ENCODE data around the gene CLOCK. TPM values are rescaled to one million over a fixed set of nuclear protein-coding genes. Genes with fewer than 3 reads are reported as not detected.

Gene CLOCK
- total RNA-seq, 2 experiments from 2014 or later = 7.1 to 9.3 TPM

DNA sequence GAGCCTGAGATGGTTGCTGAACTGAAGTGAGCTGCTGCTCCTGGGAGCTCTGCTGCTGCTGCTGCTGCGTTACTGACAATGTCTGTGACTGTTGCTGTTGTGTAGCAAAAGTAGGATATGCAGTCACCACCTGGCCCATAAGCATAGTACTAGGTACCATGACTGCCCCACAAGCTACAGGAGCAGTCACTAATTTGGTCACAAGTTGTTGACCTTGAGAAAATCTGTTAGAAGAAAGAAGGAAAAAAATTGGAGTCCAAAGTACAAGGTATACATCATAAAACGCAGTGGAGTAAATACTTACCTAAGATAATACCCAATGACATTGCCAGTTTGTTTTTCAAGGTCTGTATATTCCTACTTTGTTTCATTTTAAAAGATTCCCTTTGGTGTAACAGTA is 108.4 kb downstream of the CLOCK start:
- H3K4me1 Mint-ChIP-seq (ENCODE audit: low read depth) = peaks cover 23% of the 10 kb centered on the region
- H3K36me3 Mint-ChIP-seq (ENCODE audit: low read depth) = peaks cover 54% of the 10 kb centered on the region
- no peak overlapping the region for H3K27ac Mint-ChIP-seq
- CTCF ChIA-PET = interaction anchor here (3.0 kb wide), 1 partner anchor 92 kb away, joined by 15 read pairs; the partner anchor contains the start of gene SRD5A3
- ATAC-seq = no peak
- H3K27me3 Mint-ChIP-seq (ENCODE audit: low read depth) = no peaks in the 10 kb centered on the region
- H3K4me3 Mint-ChIP-seq = no peak overlapping the region
- no peaks in the 10 kb centered on the region for H3K9me3 Mint-ChIP-seq (ENCODE audit: insufficient read depth)
- POLR2A ChIA-PET = interaction anchor here (1.3 kb wide), 1 partner anchor 12 kb away, joined by 3 read pairs; no protein-coding TSS in a partner anchor
- no peak for DNase-seq

DNA sequence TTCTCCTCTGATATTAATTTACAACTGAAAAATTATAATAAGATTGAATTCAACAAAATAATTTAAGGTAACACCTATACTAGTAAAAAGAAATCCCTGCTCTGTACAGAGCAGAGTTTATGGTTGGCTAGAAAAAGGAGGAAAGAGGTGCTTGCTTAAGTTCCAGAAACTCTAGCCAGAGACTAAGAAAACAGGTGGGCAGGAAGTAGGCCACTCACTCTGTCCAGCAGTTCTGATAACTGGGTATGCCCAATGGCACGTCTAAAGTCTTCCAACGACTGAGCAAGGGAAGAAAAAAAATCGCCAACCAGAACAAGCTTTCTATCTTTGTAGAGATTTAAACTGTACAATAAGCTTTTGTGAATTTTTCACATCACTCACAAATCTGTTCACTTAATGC is 108.9 kb downstream of the CLOCK start:
- CTCF ChIA-PET = interaction anchor here (3.0 kb wide), 1 partner anchor 92 kb away, joined by 15 read pairs; the partner anchor contains the start of gene SRD5A3

DNA sequence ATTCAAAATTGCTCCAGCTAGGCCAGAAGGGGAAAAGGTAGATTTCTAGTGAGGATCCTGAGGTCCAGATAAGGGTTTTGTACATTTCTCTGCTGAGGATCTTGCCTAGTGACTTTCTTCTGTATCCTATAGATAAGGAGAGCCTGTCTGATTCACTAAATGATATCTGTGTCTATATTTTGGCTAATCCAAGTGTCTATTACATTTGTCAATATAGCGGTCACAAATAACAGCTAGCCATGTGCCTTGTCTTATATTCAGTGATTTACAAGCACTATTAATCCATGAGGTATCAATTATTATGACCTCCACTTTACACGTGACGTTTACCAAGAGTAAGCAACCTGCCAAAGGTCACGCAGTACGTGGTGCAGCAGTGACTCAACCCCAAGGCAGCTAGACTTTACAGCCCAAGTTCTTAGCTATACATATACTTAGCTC is 109.3 kb downstream of the CLOCK start:
- peaks cover 51% of the 10 kb centered on the region for H3K36me3 Mint-ChIP-seq (ENCODE audit: low read depth)
- ChIA-PET CTCF (interaction anchor here (3.0 kb wide), 1 partner anchor 92 kb away, joined by 15 read pairs; the partner anchor contains the start of gene SRD5A3), POLR2A (interaction anchor here (0.7 kb wide), 1 partner anchor 9 kb away, joined by 3 read pairs; no protein-coding TSS in a partner anchor)
- ATAC-seq (no peak), DNase-seq (no peak)
- H3K27ac Mint-ChIP-seq = no peak overlapping the region
- no peaks in the 10 kb centered on the region for H3K9me3 Mint-ChIP-seq (ENCODE audit: insufficient read depth)
- H3K4me3 Mint-ChIP-seq = no peak overlapping the region
- H3K4me1 Mint-ChIP-seq (ENCODE audit: low read depth) = peaks cover 20% of the 10 kb centered on the region
- H3K27me3 Mint-ChIP-seq (ENCODE audit: low read depth) = no peaks in the 10 kb centered on the region

More for the DNA sequence above, 108.9 kb downstream of the CLOCK start:
- Mint-ChIP-seq H3K4me1 (ENCODE audit: low read depth) (peaks cover 23% of the 10 kb centered on the region), H3K4me3 (no peak overlapping the region), H3K27ac (no peak overlapping the region), H3K9me3 (ENCODE audit: insufficient read depth) (no peaks in the 10 kb centered on the region), H3K27me3 (ENCODE audit: low read depth) (no peaks in the 10 kb centered on the region), H3K36me3 (ENCODE audit: low read depth) (peaks cover 55% of the 10 kb centered on the region)
- POLR2A ChIA-PET = interaction anchor here (0.7 to 1.3 kb wide), 2 partner anchors 8 to 12 kb away, joined by 3 read pairs; no protein-coding TSS in a partner anchor
- DNase-seq (no peak), ATAC-seq (no peak)

DNA sequence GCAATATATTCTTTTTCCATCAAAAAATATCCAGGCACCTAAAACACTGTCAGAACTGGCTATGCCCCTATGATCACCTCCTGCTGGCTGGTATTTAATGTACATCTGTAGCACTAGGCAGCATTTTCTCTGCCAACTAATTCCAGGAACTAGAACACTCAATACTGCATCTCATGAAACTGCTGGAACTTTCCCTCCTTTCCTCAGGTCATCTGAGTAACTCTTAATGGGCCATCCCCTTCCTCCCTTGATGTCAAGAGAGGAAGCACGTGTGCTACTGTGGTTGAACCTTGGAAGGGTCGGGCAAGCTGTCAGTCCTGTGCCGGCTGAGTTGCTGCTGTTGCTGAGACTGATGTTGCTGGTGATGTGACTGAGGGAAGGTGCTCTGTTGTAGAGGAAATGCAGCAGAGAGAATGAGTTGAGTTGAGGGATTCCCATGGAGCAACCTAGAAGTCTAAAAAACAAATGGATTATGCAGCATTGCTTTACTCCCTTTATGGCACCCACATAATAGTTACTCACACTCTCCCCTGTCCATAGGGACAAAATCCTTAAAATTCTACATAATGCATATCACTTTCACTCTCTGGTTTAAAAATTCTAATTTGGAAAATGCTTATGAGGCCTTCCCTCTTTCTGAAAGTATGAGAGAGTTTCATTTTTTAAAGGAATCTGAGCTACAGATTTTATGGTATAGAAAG is 111.4 kb downstream of the CLOCK start:
- Mint-ChIP-seq H3K4me3 (no peak overlapping the region), H3K9me3 (ENCODE audit: insufficient read depth) (no peaks in the 10 kb centered on the region), H3K36me3 (ENCODE audit: low read depth) (peaks cover 51% of the 10 kb centered on the region), H3K27me3 (ENCODE audit: low read depth) (no peaks in the 10 kb centered on the region), H3K4me1 (ENCODE audit: low read depth) (peaks cover 16% of the 10 kb centered on the region), H3K27ac (peak overlapping the region; percentile 66)
- POLR2A ChIA-PET = no interaction called here
- CTCF ChIA-PET = interaction anchor here (0.6 to 3.0 kb wide), 5 partner anchors 10 to 89 kb away, joined by 3 to 15 read pairs (median 6); partner anchors contain the start of gene SRD5A3
- ATAC-seq = peak; percentile 84
- DNase-seq = peak; percentile 53

DNA sequence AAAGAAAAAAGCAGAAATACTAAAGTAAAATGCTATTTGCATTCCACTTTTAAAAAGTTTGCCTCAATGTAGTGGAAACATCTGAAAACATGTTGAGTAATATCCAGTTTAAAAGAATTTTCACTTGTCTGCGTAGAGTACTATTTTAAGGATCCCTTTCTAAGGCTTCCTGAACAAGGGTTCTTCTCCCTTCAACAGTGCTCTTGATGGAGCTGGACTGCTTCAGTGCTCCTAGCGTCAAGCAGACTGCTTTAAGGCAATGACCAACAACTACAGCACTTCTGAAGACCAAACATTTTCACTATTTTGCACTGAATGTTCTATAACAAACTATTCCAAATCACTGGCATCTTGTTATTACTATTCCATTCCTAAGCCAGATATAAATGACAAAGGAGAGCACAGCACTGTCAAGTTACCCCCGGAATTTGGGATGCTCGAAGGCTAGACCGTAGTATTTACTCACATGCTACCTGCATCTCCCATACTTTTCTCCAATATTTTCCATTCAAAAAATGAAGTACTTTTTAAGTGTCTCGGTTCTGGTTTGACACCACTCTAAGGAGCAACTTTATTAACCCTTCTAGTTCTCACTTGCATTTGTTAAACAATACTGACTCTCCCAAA is 114.9 kb downstream of the CLOCK start:
- no peak overlapping the region for H3K4me3 Mint-ChIP-seq
- CTCF ChIA-PET = no interaction called here
- H3K36me3 Mint-ChIP-seq (ENCODE audit: low read depth) = peaks cover 44% of the 10 kb centered on the region
- H3K9me3 Mint-ChIP-seq (ENCODE audit: insufficient read depth) = no peaks in the 10 kb centered on the region
- peaks cover 16% of the 10 kb centered on the region for H3K4me1 Mint-ChIP-seq (ENCODE audit: low read depth)
- POLR2A ChIA-PET = no interaction called here
- H3K27me3 Mint-ChIP-seq (ENCODE audit: low read depth) = no peaks in the 10 kb centered on the region
- no peak for DNase-seq
- no peak for ATAC-seq
- H3K27ac Mint-ChIP-seq = no peak overlapping the region

DNA sequence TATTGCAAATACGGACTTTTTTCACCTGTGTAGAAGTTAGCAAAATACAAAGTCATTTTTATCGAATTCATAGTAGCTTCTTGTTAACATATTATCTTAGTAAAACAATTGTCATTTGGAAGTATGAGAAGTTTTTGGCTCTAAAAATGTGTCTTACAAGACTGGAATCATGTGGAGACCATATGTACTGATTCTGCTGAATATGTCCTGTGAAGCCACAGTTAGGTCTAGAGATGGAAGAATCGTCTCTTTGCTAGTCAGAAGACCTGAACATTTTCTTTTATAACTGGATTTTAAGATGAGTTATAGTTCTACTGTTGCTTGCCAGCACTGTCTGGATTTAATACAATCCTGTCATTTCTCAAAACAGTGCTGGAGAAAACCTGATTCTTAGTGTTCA is 121.9 kb downstream of the CLOCK start:
- no peak overlapping the region for H3K27ac Mint-ChIP-seq
- ATAC-seq (no peak), DNase-seq (no peak)
- no peaks in the 10 kb centered on the region for H3K9me3 Mint-ChIP-seq (ENCODE audit: insufficient read depth)
- H3K4me3 Mint-ChIP-seq = no peak overlapping the region
- CTCF ChIA-PET = no interaction called here
- POLR2A ChIA-PET = no interaction called here
- H3K4me1 Mint-ChIP-seq (ENCODE audit: low read depth) = no peaks in the 10 kb centered on the region
- H3K36me3 Mint-ChIP-seq (ENCODE audit: low read depth) = peaks cover 57% of the 10 kb centered on the region
- no peaks in the 10 kb centered on the region for H3K27me3 Mint-ChIP-seq (ENCODE audit: low read depth)

DNA sequence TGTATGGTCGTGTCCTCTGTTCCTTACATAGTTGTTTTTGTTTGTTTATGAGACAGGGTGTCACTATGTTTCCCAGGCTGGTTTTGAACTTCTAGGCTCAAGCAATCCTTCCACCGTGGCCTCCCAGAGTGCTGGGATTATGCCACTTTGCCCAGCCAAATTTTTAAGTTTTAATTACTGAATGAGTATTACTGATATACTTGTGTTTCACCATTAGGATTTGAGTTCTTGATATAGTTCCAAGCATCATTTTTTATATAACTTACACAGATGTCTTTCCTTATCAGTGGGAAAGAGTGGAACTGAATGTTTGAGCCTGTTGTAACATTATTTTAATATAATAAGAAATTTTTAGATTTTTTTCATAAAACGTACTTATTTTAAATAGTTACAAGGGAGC is 130.5 kb downstream of the CLOCK start:
- Mint-ChIP-seq H3K27me3 (ENCODE audit: low read depth) (no peaks in the 10 kb centered on the region), H3K9me3 (ENCODE audit: insufficient read depth) (no peaks in the 10 kb centered on the region), H3K4me3 (no peak overlapping the region), H3K36me3 (ENCODE audit: low read depth) (peaks cover 38% of the 10 kb centered on the region), H3K27ac (no peak overlapping the region), H3K4me1 (ENCODE audit: low read depth) (no peaks in the 10 kb centered on the region)
- POLR2A ChIA-PET = no interaction called here
- ATAC-seq = no peak
- CTCF ChIA-PET = no interaction called here
- DNase-seq = no peak

DNA sequence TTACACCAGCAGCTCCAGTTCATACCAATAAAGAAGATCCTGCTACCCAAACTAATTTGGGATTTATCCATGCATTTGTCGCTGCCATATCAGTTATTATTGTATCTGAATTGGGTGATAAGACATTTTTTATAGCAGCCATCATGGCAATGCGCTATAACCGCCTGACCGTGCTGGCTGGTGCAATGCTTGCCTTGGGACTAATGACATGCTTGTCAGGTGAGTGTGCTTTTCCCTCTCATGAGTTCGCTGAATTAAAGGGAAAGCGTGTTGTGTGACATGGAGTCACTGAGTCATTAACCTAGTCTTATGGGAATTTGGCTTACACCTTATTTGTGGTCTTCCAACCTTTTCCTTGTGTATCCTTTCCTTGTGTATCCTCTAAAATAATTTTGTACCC is 135.1 kb downstream of the CLOCK start:
- H3K4me3 Mint-ChIP-seq = no peak overlapping the region
- ATAC-seq (no peak), DNase-seq (no peak)
- H3K36me3 Mint-ChIP-seq (ENCODE audit: low read depth) = peaks cover 21% of the 10 kb centered on the region
- H3K27ac Mint-ChIP-seq = no peak overlapping the region
- ChIA-PET POLR2A (no interaction called here), CTCF (no interaction called here)
- H3K27me3 Mint-ChIP-seq (ENCODE audit: low read depth) = no peaks in the 10 kb centered on the region
- H3K4me1 Mint-ChIP-seq (ENCODE audit: low read depth) = peaks cover 8% of the 10 kb centered on the region
- H3K9me3 Mint-ChIP-seq (ENCODE audit: insufficient read depth) = no peaks in the 10 kb centered on the region

DNA sequence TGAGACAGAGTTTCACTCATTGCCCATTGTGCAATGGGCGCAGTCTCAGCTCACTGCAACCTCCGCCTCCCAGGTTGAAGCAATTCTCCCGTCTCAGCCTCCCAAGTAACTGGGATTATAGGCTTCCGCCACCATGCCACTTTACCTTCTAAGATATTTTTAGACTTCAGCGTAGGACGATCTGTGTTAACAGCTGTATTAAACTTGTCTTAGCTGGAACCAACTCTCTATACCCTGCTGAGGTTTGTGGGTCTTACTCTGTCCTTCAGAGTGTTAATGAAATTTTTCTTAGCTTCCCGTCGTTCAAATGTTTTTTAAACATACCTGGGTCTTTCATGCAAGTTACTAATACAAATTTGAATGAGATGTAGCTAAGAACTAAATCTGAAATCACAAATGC is 136.3 kb downstream of the CLOCK start:
- CTCF ChIA-PET = interaction anchor here (0.7 to 1.3 kb wide), 3 partner anchors 36 to 144 kb away, joined by 3 to 4 read pairs (median 3); partner anchors contain the start of gene SRD5A3
- POLR2A ChIA-PET = no interaction called here

DNA sequence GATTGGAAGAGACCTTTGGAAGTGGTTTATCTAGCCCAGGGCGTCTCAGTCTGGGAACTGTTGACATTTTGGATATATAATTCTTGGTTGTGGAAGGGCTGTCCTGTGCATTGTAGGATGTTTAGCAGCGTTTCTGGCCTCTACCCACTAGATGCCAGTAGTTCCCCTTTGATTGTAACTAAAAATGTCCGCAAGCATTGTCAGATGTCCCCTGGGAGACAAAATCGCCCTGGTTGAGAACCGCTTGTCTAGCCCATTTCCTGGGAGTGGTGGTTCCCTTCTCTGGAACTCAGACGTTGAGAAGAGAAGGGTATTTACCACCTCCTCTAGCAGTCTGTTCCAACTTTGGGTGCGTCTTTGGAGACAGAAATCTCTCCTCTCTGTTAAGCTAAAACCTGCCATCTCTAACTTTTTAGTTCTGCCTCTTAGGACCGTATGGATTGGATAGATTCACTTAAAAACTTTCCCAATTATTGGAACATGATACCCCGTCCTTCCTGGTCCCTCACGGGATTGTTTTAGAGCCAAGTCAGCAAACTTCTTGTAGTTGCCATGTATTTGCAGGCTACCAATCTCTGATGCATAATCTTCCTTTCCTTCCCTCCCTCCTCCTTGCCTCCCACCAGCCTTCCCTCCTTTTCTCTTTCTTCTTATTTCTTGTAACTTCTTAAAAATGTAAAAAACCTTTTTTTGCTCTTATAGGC is 137.1 kb downstream of the CLOCK start:
- ChIA-PET POLR2A (interaction anchor here (0.9 kb wide), 1 partner anchor 14 kb away, joined by 3 read pairs; the partner anchor contains the start of gene TMEM165), CTCF (interaction anchor here (0.9 to 1.4 kb wide), 7 partner anchors 11 to 538 kb away, joined by 3 to 5 read pairs (median 3); no protein-coding TSS in a partner anchor)
- no peaks in the 10 kb centered on the region for H3K27me3 Mint-ChIP-seq (ENCODE audit: low read depth)
- no peak overlapping the region for H3K4me3 Mint-ChIP-seq
- DNase-seq (no peak), ATAC-seq (no peak)
- H3K36me3 Mint-ChIP-seq (ENCODE audit: low read depth) = peaks cover 28% of the 10 kb centered on the region
- no peak overlapping the region for H3K27ac Mint-ChIP-seq
- H3K4me1 Mint-ChIP-seq (ENCODE audit: low read depth) = peaks cover 16% of the 10 kb centered on the region
- no peaks in the 10 kb centered on the region for H3K9me3 Mint-ChIP-seq (ENCODE audit: insufficient read depth)

More for the DNA sequence above, 136.3 kb downstream of the CLOCK start:
- Mint-ChIP-seq H3K27me3 (ENCODE audit: low read depth) (no peaks in the 10 kb centered on the region), H3K4me3 (no peak overlapping the region), H3K27ac (no peak overlapping the region), H3K9me3 (ENCODE audit: insufficient read depth) (no peaks in the 10 kb centered on the region), H3K36me3 (ENCODE audit: low read depth) (peaks cover 25% of the 10 kb centered on the region), H3K4me1 (ENCODE audit: low read depth) (peaks cover 15% of the 10 kb centered on the region)
- ATAC-seq = no peak
- no peak for DNase-seq

DNA sequence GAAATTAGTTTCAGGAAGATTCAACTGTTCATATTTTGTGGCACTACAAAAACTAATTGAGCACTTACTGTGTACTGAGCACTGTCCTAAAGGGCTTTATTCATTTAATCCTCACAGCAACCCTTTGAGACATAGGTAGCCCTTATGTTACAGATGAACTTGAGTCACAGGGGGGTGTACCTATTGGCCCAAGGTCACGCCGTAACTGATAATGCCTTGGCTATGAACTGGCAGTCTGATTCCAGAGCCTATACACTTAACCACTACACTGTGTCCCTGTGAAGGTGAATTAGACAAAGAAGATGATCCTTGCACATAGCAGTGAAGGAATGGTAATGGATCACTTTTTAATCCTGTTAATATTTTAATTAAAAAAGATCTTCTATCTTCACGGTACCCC is 138.9 kb downstream of the CLOCK start:
- POLR2A ChIA-PET = no interaction called here
- no peaks in the 10 kb centered on the region for H3K27me3 Mint-ChIP-seq (ENCODE audit: low read depth)
- DNase-seq (no peak), ATAC-seq (no peak)
- H3K4me3 Mint-ChIP-seq = no peak overlapping the region
- peaks cover 25% of the 10 kb centered on the region for H3K4me1 Mint-ChIP-seq (ENCODE audit: low read depth)
- CTCF ChIA-PET = no interaction called here
- no peaks in the 10 kb centered on the region for H3K9me3 Mint-ChIP-seq (ENCODE audit: insufficient read depth)
- H3K27ac Mint-ChIP-seq = no peak overlapping the region
- H3K36me3 Mint-ChIP-seq (ENCODE audit: low read depth) = peaks cover 38% of the 10 kb centered on the region
